Tibial nerve (tissue), 4 donors: Measurements from ENCODE around the gene MYO1A. TPM values are rescaled to one million over a fixed set of nuclear protein-coding genes. Genes with fewer than 3 reads are reported as not detected.
A peak's percentile ranks its signal among the peaks of the same experiment; 100 is the strongest.

Source experiments
- DNase-seq, 2 donors: peaks; one replicate each; pipeline ENCODE4 v3.0.0-alpha.2; 2019; ENCODE audit warnings: low spot score in 2 of 2
- H3K27ac ChIP-seq, 4 donors: fragments of 200-600 bp; sonication (generic) in 3 of 4; one replicate each; pipeline ENCODE4 v1.5.1; 2017 to 2019; ENCODE audit warnings: mild to moderate bottlenecking in 1 of 4
- H3K27me3 ChIP-seq, 2 donors: fragments of 200-600 bp; sonication (generic) in 1 of 2; one replicate each; pipeline versions ENCODE4 v1.5.1 to v1.6.0; 2017 to 2019
- H3K36me3 ChIP-seq, 3 donors: fragments of 200-600 bp; sonication (generic); one replicate each; pipeline ENCODE4 v1.5.1; 2018 to 2019
- H3K4me1 ChIP-seq, 4 donors: fragments of 200-600 bp; sonication (generic) in 3 of 4; one replicate each; pipeline ENCODE4 v1.5.1; 2017 to 2019
- H3K4me3 ChIP-seq, 4 donors: fragments of 200-600 bp; sonication (generic) in 3 of 4; one replicate each; pipeline ENCODE4 v1.5.1; 2017 to 2019; ENCODE audit warnings: mild to moderate bottlenecking in 1 of 4, moderate library complexity in 1 of 4
- H3K9me3 ChIP-seq, 4 donors: fragments of 200-600 bp; sonication (generic) in 3 of 4; one replicate each; pipeline ENCODE4 v1.5.1; 2017 to 2019
- EP300 ChIP-seq, 2 donors: sonication (generic); formaldehyde crosslinking; IDR thresholded peaks; one replicate each; pipeline ENCODE4 v1.6.1; 2017; ENCODE audit warnings: antibody characterized with exemption in 2 of 2, mild to moderate bottlenecking in 1 of 2
- POLR2A ChIP-seq, 2 donors: fragments of 450-650 bp; IDR thresholded peaks; one replicate each; pipeline ENCODE4 v1.6.1; 2017; ENCODE audit warnings: antibody characterized with exemption in 2 of 2, mild to moderate bottlenecking in 2 of 2, moderate library complexity in 2 of 2
- WGBS, 2 donors: methylation state at CpG; one replicate each; pipeline ENCODE4 v1.1.5; 2018; 5-methylcytosine and 5-hydroxymethylcytosine counted together
- total RNA-seq, 4 donors: library from RNA; depleted of rRNA; stranded (reverse); fragments of >200 nt; gene quantifications; one replicate each; pipeline ENCODE4 v1.1.0, GENCODE V29; 2016
- TF ChIP-seq, protein P1 (sequence below), 5 experiments: fragments of 200-600 bp in 3 of 5; fragments of 450-650 bp in 2 of 5; sonication (generic) in 3 of 5; IDR thresholded peaks; one replicate each; pipeline ENCODE4 v1.5.1; 2016 to 2019; ENCODE audit warnings: antibody characterized with exemption in 5 of 5, mild to moderate bottlenecking in 3 of 5, moderate library complexity in 2 of 5

MYO1A gene
- total RNA-seq, 4 donors from 2014 or later, result 0.30 to 0.59 TPM; not detected in 2

DNA sequence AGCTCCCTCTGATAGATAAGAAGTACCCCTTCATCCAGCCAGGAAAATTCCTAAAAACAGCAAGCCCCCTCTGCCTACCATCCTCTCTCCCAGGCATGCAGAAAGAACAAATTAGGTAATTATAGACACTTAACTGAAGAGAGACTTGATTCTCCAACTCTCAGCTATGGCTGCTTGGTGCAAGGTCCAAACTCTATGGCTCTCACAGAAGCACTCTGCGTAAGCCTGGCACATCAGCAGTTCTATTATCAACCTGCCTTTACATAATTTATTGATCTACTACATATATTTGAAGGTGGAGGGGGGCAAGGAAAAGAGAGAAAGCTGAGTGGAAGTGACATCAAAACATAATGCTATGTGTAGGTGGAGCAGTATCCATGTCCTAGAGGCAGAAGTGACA, 1.1 kb upstream of the MYO1A start:
- no peak for DNase-seq
- Histone ChIP-seq H3K27ac (peak overlapping the region in 1 of 4 donors; percentile 10), H3K4me1 (peaks cover 0 to 9% (median 1%) of the 10 kb centered on the region in 4 donors), H3K27me3 (no peaks in the 10 kb centered on the region), H3K9me3 (no peaks in the 10 kb centered on the region), H3K36me3 (no peaks in the 10 kb centered on the region), H3K4me3 (no peak overlapping the region)
- TF ChIP-seq POLR2A (IDR thresholded peaks at IDR 0.05), result no peak
- TF ChIP-seq, protein P1, sequence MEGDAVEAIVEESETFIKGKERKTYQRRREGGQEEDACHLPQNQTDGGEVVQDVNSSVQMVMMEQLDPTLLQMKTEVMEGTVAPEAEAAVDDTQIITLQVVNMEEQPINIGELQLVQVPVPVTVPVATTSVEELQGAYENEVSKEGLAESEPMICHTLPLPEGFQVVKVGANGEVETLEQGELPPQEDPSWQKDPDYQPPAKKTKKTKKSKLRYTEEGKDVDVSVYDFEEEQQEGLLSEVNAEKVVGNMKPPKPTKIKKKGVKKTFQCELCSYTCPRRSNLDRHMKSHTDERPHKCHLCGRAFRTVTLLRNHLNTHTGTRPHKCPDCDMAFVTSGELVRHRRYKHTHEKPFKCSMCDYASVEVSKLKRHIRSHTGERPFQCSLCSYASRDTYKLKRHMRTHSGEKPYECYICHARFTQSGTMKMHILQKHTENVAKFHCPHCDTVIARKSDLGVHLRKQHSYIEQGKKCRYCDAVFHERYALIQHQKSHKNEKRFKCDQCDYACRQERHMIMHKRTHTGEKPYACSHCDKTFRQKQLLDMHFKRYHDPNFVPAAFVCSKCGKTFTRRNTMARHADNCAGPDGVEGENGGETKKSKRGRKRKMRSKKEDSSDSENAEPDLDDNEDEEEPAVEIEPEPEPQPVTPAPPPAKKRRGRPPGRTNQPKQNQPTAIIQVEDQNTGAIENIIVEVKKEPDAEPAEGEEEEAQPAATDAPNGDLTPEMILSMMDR (IDR thresholded peaks at IDR 0.05), result no peak
- TF ChIP-seq EP300 (IDR thresholded peaks at IDR 0.05), result no peak
- WGBS, 2 donors, result 90 to 100% methylated on average over 1 of the region's 1 CpG

DNA sequence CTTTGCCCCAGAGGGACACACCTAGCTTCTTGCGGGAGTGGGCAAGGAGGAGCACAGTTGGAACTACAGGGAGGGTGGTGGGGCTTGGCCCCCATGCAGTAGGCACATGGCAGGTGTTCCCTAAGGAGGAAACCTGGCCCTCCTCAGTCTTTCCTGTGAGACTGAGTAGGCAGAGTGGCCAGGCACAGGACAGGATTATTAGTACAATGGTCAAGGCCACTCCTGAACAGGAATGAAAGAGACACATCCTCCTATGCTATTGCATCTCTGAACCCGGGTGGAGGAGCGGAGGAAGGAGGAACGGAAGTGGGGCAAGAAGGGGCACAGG, 846 bp downstream of the MYO1A start:
- no peak for DNase-seq
- 84 to 92% methylated on average over 4 of the region's 4 CpGs for WGBS, 2 donors
- Histone ChIP-seq H3K27me3 (no peaks in the 10 kb centered on the region), H3K36me3 (no peaks in the 10 kb centered on the region), H3K9me3 (no peaks in the 10 kb centered on the region), H3K4me1 (peaks cover 0 to 9% (median 0%) of the 10 kb centered on the region in 4 donors), H3K27ac (peak overlapping the region in 1 of 4 donors; percentile 38), H3K4me3 (no peak overlapping the region)
- TF ChIP-seq POLR2A (IDR thresholded peaks at IDR 0.05) (no peak), EP300 (IDR thresholded peaks at IDR 0.05) (no peak)
- TF ChIP-seq, protein P1 (IDR thresholded peaks at IDR 0.05), result no peak

DNA sequence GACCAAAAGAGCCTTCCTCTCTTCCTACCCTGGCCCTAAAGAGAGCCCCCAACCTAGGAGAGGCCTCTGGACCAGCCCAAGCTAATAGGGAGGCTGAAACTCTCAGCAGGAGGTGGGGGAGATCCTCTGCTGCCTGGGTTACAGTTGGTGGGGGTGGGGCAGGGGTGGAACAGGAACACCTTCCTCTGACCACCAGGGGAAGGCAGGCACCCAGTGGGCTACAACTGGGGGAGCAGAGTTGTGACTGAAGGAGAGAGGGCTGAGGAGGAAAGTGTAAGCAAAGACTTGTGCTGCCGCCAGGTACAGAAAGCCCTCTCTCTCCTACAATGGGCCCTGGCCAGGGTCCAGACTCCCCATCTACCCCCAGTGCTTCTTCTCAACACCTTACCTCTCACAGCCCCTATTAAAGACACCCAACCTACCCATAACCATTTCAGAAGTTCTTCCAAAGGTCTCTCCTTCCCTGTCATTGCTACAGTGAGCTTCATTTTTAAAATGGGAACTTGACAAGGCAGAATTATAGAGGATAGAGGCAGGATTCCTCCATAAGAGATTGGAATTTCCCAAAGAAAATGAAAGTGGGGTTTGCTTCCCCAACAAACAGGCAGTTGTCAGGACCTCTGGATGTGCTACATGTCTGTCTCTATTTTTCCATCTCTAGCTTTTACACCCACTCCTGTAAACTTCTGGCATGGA, 1.4 kb downstream of the MYO1A start:
- TF ChIP-seq EP300 (IDR thresholded peaks at IDR 0.05) (no peak), POLR2A (IDR thresholded peaks at IDR 0.05) (no peak)
- TF ChIP-seq, protein P1 (IDR thresholded peaks at IDR 0.05), result no peak
- WGBS, 2 donors, result 71 to 77% methylated on average over 1 of the region's 1 CpG
- H3K4me3 ChIP-seq, result peak overlapping the region in 1 of 4 donors; percentile 0

DNA sequence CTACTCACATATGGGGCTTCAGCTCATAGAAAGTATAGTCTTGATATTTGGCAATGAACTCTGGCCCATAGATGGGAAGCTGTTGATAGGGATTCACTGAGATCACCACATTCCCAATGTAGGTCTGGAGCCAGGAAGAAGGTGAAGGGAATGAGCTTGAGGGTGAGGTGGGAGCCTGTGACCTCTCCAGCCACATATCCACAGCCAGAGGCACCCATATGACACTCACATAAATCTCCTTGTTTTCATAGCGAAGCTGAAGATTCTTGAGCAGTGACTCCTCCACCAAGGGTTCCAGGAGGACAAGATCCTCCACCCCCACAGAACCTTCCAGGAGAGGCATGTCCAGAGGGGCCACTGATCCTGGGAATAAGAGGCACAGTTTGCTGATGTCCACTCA, 1.9 kb downstream of the MYO1A start:
- TF ChIP-seq, protein P1 (IDR thresholded peaks at IDR 0.05), result no peak
- TF ChIP-seq POLR2A (IDR thresholded peaks at IDR 0.05), result no peak
- no peak for TF ChIP-seq EP300 (IDR thresholded peaks at IDR 0.05)
- H3K27me3 ChIP-seq, result no peaks in the 10 kb centered on the region
- 67 to 73% methylated on average over 1 of the region's 1 CpG for WGBS, 2 donors
- H3K36me3 ChIP-seq, result no peaks in the 10 kb centered on the region
- H3K27ac ChIP-seq, result no peak overlapping the region
- no peak for DNase-seq
- H3K9me3 ChIP-seq, result no peaks in the 10 kb centered on the region
- H3K4me1 ChIP-seq, result peaks cover 0 to 9% (median 0%) of the 10 kb centered on the region in 4 donors
- no peak overlapping the region for H3K4me3 ChIP-seq

More for the DNA sequence above, 1.4 kb downstream of the MYO1A start:
- no peak overlapping the region for H3K27ac ChIP-seq
- no peaks in the 10 kb centered on the region for H3K27me3 ChIP-seq
- no peaks in the 10 kb centered on the region for H3K36me3 ChIP-seq
- no peaks in the 10 kb centered on the region for H3K9me3 ChIP-seq
- peaks cover 0 to 9% (median 0%) of the 10 kb centered on the region in 4 donors for H3K4me1 ChIP-seq
- DNase-seq, result no peak

DNA sequence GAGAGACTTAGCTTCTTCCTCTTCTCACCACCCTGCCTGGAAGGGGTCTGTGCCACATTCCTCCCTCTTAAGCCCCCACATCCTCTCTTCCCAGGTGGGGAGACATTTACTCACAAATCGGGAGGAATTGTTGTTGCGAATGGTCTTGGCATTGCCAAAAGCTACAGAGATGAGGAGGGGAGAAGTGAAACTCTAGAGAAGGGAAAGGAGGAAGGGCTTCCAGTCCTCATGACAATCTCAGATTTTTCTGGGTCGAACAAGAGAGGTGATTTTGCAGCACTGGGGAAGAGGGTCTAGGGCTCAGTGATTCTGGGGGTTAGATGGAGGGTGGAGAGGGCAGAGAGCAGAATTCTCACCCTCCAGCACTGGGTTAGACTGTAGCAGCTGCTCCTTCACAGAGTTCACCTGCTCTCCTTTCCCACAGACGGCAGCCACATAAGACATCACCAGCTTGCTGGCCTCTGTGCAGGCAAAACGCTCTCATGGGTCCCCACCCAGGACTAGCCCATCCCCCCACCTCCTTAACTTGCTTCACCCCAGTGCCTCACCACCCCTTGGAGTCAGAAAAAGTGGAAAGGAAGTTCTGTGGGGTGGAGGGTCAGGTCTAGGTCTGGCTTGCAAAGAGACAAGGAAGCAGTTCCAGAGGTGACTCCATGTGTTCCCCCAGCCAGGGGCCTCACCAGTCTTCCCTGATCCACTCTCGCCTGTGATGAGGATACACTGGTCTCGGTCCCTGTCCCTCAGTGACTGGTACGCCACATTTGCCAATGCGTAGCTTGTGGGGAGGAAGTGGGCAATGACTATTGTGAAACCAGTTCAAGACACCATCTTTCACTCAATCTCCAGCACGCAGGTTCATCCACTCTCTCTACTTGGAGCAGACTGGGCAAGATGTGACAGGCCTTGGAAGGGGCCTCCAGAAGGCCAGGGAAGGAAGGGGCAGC, 2.7 kb downstream of the MYO1A start:
- peaks cover 0 to 9% (median 0%) of the 10 kb centered on the region in 4 donors for H3K4me1 ChIP-seq
- 76 to 81% methylated on average over 10 of the region's 10 CpGs for WGBS, 2 donors
- H3K9me3 ChIP-seq, result no peaks in the 10 kb centered on the region
- TF ChIP-seq EP300 (IDR thresholded peaks at IDR 0.05), result no peak
- TF ChIP-seq, protein P1 (IDR thresholded peaks at IDR 0.05), result no peak
- no peak for TF ChIP-seq POLR2A (IDR thresholded peaks at IDR 0.05)
- H3K36me3 ChIP-seq, result no peaks in the 10 kb centered on the region
- no peaks in the 10 kb centered on the region for H3K27me3 ChIP-seq
- no peak for DNase-seq
- H3K4me3 ChIP-seq, result no peak overlapping the region
- peak overlapping the region in 2 of 4 donors; percentile 20 to 24 for H3K27ac ChIP-seq
